Tibial nerve (tissue), 4 donors: Measurements from ENCODE around the gene SPRYD3. TPM values are rescaled to one million over a fixed set of nuclear protein-coding genes. Genes with fewer than 3 reads are reported as not detected.
A peak's percentile ranks its signal among the peaks of the same experiment; 100 is the strongest.
"Not testable (repeated sequence)": the region's sequence is repeated elsewhere in the genome, so short reads cannot be mapped to it uniquely, and the experiment has no call there.

Experiments
- DNase-seq, 2 donors: peaks; one replicate each; pipeline ENCODE4 v3.0.0-alpha.2; 2019; ENCODE audit warnings: low spot score in 2 of 2
- H3K27ac ChIP-seq, 4 donors: fragments of 200-600 bp; sonication (generic) in 3 of 4; one replicate each; pipeline ENCODE4 v1.5.1; 2017 to 2019; ENCODE audit warnings: mild to moderate bottlenecking in 1 of 4
- H3K27me3 ChIP-seq, 2 donors: fragments of 200-600 bp; sonication (generic) in 1 of 2; one replicate each; pipeline versions ENCODE4 v1.5.1 to v1.6.0; 2017 to 2019
- H3K36me3 ChIP-seq, 3 donors: fragments of 200-600 bp; sonication (generic); one replicate each; pipeline ENCODE4 v1.5.1; 2018 to 2019
- H3K4me1 ChIP-seq, 4 donors: fragments of 200-600 bp; sonication (generic) in 3 of 4; one replicate each; pipeline ENCODE4 v1.5.1; 2017 to 2019
- H3K4me3 ChIP-seq, 4 donors: fragments of 200-600 bp; sonication (generic) in 3 of 4; one replicate each; pipeline ENCODE4 v1.5.1; 2017 to 2019; ENCODE audit warnings: mild to moderate bottlenecking in 1 of 4, moderate library complexity in 1 of 4
- H3K9me3 ChIP-seq, 4 donors: fragments of 200-600 bp; sonication (generic) in 3 of 4; one replicate each; pipeline ENCODE4 v1.5.1; 2017 to 2019
- EP300 ChIP-seq, 2 donors: sonication (generic); formaldehyde crosslinking; IDR thresholded peaks; one replicate each; pipeline ENCODE4 v1.6.1; 2017; ENCODE audit warnings: antibody characterized with exemption in 2 of 2, mild to moderate bottlenecking in 1 of 2
- POLR2A ChIP-seq, 2 donors: fragments of 450-650 bp; IDR thresholded peaks; one replicate each; pipeline ENCODE4 v1.6.1; 2017; ENCODE audit warnings: antibody characterized with exemption in 2 of 2, mild to moderate bottlenecking in 2 of 2, moderate library complexity in 2 of 2
- WGBS, 2 donors: methylation state at CpG; one replicate each; pipeline ENCODE4 v1.1.5; 2018; 5-methylcytosine and 5-hydroxymethylcytosine counted together
- total RNA-seq, 4 donors: library from RNA; depleted of rRNA; stranded (reverse); fragments of >200 nt; gene quantifications; one replicate each; pipeline ENCODE4 v1.1.0, GENCODE V29; 2016
- TF ChIP-seq, protein P1 (sequence below), 5 experiments: fragments of 200-600 bp in 3 of 5; fragments of 450-650 bp in 2 of 5; sonication (generic) in 3 of 5; IDR thresholded peaks; one replicate each; pipeline ENCODE4 v1.5.1; 2016 to 2019; ENCODE audit warnings: antibody characterized with exemption in 5 of 5, mild to moderate bottlenecking in 3 of 5, moderate library complexity in 2 of 5

The SPRYD3 gene
- total RNA-seq, 4 donors from 2014 or later, result 51.8 to 57.0 (median 54.3) TPM

DNA sequence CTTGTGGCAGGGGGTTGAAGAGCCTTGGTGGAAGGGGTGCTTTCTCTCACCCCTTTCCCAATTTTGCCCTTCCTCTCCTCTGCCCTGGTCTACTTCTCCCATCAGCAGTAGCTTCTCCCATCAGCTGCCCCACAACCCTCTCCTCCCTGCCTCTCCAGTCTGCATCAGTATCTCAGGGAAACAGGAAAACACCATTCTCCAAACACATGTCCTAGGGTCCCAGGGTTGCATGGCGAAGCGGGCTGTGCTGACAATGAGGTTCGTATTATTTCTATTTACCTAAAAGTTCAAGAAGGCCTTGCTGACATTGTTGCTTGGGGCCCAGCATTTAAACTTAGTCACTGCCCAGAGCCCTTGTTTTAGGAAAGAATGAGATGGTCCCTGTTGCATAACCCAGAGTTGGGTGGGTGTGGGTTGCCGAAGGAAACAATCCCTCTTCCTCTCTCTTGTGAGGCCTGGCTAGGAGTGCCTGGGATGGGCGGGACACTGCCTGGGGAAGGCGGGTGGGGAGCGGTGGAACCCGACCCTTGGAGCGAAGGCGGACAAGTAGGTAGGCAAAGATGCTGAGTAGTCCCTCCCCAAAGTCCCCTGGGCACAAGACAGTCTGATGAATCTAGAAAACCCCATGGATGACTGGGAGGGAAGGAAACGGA is 17.0 kb upstream of the SPRYD3 start:
- peaks cover 0 to 13% (median 0%) of the 10 kb centered on the region in 3 donors for H3K36me3 ChIP-seq
- peak overlapping the region; percentile 43 to 85 (median 57) for H3K4me3 ChIP-seq
- TF ChIP-seq POLR2A (IDR thresholded peaks at IDR 0.05), result peak in 1 of 2 donors; percentile 37
- TF ChIP-seq, protein P1, sequence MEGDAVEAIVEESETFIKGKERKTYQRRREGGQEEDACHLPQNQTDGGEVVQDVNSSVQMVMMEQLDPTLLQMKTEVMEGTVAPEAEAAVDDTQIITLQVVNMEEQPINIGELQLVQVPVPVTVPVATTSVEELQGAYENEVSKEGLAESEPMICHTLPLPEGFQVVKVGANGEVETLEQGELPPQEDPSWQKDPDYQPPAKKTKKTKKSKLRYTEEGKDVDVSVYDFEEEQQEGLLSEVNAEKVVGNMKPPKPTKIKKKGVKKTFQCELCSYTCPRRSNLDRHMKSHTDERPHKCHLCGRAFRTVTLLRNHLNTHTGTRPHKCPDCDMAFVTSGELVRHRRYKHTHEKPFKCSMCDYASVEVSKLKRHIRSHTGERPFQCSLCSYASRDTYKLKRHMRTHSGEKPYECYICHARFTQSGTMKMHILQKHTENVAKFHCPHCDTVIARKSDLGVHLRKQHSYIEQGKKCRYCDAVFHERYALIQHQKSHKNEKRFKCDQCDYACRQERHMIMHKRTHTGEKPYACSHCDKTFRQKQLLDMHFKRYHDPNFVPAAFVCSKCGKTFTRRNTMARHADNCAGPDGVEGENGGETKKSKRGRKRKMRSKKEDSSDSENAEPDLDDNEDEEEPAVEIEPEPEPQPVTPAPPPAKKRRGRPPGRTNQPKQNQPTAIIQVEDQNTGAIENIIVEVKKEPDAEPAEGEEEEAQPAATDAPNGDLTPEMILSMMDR (IDR thresholded peaks at IDR 0.05), result no peak
- TF ChIP-seq EP300 (IDR thresholded peaks at IDR 0.05), result peak; percentile 54 to 90
- no peaks in the 10 kb centered on the region for H3K9me3 ChIP-seq
- peak overlapping the region; percentile 49 to 94 (median 87) for H3K27ac ChIP-seq
- no peaks in the 10 kb centered on the region for H3K27me3 ChIP-seq
- H3K4me1 ChIP-seq, result peaks cover 0 to 72% (median 29%) of the 10 kb centered on the region in 4 donors
- WGBS, 2 donors, result 12 to 23% methylated on average over 11 of the region's 11 CpGs
- peak; percentile 84 to 88 for DNase-seq

DNA sequence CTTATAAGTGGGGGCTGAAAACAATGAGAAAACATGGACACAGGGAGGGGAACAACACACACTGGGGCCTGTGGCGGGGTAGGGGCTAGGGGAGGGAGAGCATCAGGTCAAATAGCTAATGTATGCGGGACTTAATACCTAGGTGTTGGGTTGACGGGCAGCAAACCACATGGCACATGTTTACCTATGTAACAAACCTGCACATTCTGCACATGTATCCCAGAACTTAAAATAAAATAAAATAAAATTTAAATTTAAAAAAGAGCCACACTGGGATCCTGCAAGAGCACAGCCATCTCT is 16.4 kb upstream of the SPRYD3 start:
- H3K27me3 ChIP-seq, H3K36me3 ChIP-seq, H3K9me3 ChIP-seq, DNase-seq: not testable (repeated sequence)
- 96 to 100% methylated on average over 3 of the region's 3 CpGs for WGBS, 2 donors
- Histone ChIP-seq H3K4me1 (peaks cover 0 to 66% (median 27%) of the 10 kb centered on the region in 4 donors), H3K27ac (peak overlapping the region in 3 of 4 donors; percentile 64 to 94 (median 93)), H3K4me3 (peak overlapping the region in 1 of 4 donors; percentile 85)

DNA sequence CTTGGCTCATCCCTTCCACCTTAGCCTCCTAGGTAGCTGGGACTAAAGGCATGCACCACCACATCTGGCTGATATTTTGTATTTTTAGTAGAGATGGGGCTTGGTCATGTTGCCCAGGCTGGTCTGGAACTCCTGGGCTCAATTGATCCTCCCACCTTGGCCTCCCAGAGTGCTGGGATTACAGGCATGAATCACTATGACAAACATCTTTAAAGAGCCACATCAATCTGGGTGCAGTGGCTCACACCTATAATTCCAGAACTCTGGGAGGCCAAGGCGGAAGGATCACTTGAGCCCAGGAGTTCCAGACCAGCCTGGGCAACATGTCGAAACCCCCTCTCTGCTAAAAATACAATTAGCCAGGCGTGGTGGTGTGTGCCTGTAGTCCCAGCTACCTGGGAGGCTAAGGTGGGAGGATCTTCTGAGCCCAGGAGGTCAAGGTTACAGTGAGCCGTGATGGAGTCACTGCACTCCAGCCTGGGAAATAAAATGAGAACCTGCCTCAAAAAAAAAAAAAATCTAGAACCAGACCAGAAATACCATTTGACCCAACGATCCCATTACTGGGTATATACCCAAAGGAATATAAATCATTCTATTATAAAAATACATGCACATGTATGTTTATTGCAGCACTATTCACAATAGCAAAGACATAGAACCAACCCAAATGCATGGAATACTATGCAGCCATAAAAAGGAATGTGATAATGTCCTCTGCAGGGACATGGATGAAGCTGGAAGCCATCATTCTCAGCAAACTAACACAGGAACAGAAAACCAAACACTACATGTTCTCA is 15.8 kb upstream of the SPRYD3 start:
- not testable (repeated sequence) for H3K9me3 ChIP-seq, H3K4me3 ChIP-seq, H3K27me3 ChIP-seq, DNase-seq, H3K36me3 ChIP-seq
- H3K27ac ChIP-seq, result peak overlapping the region in 3 of 4 donors; percentile 64 to 94 (median 93)
- 92 to 96% methylated on average over 5 of the region's 5 CpGs for WGBS, 2 donors
- H3K4me1 ChIP-seq, result peaks cover 0 to 60% (median 24%) of the 10 kb centered on the region in 4 donors

DNA sequence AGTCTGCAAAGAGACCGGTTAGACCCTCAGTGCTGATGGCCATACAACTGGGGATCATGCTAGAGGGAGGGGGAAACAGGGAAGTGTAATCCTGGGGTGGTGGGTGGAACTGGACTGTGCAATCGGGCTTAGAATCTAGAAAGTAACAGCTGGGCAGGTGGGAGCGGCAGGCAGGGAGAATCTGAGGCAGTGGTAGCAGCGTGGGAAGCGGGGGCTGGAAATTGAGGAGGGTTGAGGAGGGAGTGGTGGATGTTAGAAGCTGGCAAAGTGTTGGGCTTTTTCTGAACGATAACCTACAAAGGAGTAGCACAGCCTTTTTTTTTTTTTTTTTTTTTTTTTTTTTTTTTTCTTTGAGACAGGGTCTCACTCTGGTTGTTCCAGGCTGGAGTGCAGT is 15.2 kb upstream of the SPRYD3 start:
- H3K27me3 ChIP-seq, result no peaks in the 10 kb centered on the region
- peak overlapping the region in 3 of 4 donors; percentile 63 to 66 (median 64) for H3K27ac ChIP-seq
- no peaks in the 10 kb centered on the region for H3K9me3 ChIP-seq
- no peak overlapping the region for H3K4me3 ChIP-seq
- DNase-seq, result no peak
- TF ChIP-seq EP300 (IDR thresholded peaks at IDR 0.05) (no peak), POLR2A (IDR thresholded peaks at IDR 0.05) (no peak)
- TF ChIP-seq, protein P1 (IDR thresholded peaks at IDR 0.05), result no peak
- WGBS, 2 donors, result 68 to 72% methylated on average over 6 of the region's 6 CpGs
- H3K4me1 ChIP-seq, result peaks cover 0 to 55% (median 22%) of the 10 kb centered on the region in 4 donors
- H3K36me3 ChIP-seq, result no peaks in the 10 kb centered on the region

DNA sequence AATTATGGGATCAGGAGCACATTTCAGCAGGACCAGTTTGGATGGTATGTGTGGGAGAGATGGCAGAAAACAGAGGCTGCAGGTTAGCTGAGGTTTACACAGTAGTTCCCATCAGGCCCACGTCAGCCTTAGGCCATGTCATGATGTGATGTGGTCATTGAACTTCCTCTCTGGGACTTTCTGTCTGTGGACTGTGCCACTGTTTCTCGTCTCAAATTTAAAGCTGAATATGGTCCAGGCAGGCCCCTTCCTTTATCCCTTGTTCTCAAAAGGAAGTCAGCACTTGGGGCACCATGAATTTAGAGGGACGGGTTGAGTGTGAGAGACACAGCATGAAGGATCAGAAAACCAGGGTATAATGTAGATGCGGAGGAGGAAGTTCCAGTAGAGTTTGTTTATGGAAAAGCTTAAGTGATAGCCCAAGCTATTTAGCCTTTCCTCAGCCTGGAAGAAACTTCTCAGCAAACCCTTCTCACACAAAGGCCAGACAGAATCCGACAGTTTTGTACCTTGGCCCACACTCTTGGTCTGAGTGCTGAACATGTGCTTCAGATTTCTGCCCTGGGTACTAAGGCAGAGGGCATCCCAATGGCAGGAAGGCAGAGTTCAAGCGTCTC is 14.7 kb upstream of the SPRYD3 start:
- Histone ChIP-seq H3K27me3 (no peaks in the 10 kb centered on the region), H3K36me3 (no peaks in the 10 kb centered on the region), H3K4me1 (peaks cover 0 to 50% (median 19%) of the 10 kb centered on the region in 4 donors), H3K4me3 (no peak overlapping the region), H3K9me3 (no peaks in the 10 kb centered on the region), H3K27ac (peak overlapping the region in 3 of 4 donors; percentile 63 to 66 (median 64))
- 53 to 63% methylated on average over 6 of the region's 6 CpGs for WGBS, 2 donors
- no peak for TF ChIP-seq EP300 (IDR thresholded peaks at IDR 0.05)
- no peak for DNase-seq

DNA sequence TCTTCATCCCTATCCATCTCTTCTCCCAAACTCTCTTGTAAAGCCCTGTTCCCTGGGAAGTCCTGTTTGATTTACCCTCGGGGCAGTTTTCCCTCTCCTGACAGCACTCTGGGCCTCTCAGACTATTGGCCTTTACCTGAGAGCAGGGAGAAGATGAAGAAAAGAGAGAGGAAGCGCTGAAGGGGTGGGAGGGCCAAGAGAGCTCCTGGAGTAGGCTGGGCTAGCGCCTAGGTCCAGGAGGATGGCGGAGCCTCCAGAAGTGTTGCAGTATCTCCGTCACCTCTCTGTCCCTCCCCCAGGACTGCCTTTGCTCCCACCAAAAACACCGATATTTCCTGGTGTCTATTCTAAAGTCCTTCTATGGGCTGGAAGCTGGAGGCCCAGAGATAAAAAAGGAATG is 12.6 kb upstream of the SPRYD3 start:
- H3K36me3 ChIP-seq, result no peaks in the 10 kb centered on the region
- DNase-seq, result no peak
- peaks cover 0 to 29% (median 7%) of the 10 kb centered on the region in 4 donors for H3K4me1 ChIP-seq
- H3K9me3 ChIP-seq, result no peaks in the 10 kb centered on the region
- no peak for TF ChIP-seq POLR2A (IDR thresholded peaks at IDR 0.05)
- TF ChIP-seq, protein P1 (IDR thresholded peaks at IDR 0.05), result no peak
- no peak for TF ChIP-seq EP300 (IDR thresholded peaks at IDR 0.05)
- H3K27me3 ChIP-seq, result no peaks in the 10 kb centered on the region
- no peak overlapping the region for H3K27ac ChIP-seq
- 74 to 76% methylated on average over 6 of the region's 6 CpGs for WGBS, 2 donors
- H3K4me3 ChIP-seq, result no peak overlapping the region
